ENCODE results near the gene TMEM62.

DNA sequence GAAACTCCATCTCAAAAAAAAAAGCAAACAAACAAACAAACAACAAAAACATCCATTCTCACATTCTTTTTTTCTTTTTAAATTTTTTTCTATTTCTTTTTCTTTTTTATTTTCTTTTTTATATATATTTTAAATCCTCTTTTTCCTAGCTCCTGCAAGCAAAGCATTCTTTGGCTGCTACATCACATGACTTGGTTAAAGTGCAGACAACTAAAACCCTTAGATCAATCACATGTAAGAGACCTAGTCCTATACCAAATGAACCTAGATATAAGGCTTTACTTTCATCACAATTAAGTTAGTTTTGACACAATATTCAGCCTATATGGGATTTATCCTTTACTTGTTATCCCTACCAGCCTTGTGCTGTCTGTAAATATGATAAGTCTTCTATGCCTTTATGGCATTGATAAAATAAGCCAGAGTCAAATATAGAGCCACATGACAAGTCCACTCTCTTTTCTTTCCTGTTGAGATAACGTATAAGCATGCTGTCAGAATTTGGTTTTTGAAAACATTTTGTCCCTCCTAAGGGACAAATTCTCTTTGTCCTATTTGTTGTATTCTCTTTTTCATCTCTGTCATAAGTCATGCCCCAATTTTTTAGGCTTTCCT lies 38.9 kb upstream of the TMEM62 start:
- TF ChIP-seq POLR2AphosphoS5 (IDR thresholded peaks at IDR 0.05) (no peak), POLR2A (IDR thresholded peaks at IDR 0.05) (no peak)
